Testis (tissue), 2 donors: Measurements from ENCODE around the gene CDK17.

Source experiments
- POLR2A ChIP-seq: fragments of 450-650 bp; IDR thresholded peaks from one replicate; pipeline ENCODE4 v1.6.1; 2017; ENCODE audit warnings: antibody characterized with exemption, mild to moderate bottlenecking, moderate library complexity
- TF ChIP-seq, protein P1 (sequence below), 3 experiments: fragments of 450-650 bp in 2 of 3; fragments of 200-600 bp in 1 of 3; sonication (generic) in 1 of 3; IDR thresholded peaks; one replicate each; pipeline ENCODE4 v1.5.1; 2016 to 2019; ENCODE audit warnings: antibody characterized with exemption in 3 of 3, mild to moderate bottlenecking in 2 of 3, moderate library complexity in 1 of 3

DNA sequence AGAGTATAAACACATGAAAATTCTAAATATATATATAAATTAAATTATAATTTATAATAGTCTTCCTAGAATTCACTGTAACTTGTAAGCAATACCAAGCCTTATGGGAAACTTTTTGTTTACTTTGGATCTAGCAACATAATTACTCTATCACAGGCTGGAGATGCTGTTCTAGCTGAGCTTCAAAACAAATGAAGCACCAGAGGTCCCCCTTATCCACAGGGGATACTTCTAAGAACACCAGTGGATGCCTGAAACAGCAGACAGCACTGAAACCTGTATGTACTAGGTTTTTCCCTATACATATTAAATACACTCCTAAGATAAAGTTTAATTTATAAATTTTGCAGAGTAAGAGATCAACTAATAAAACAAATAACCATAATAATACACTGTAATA is 96.6 kb downstream of the CDK17 start:
- TF ChIP-seq POLR2A, result no peak
- TF ChIP-seq, protein P1, sequence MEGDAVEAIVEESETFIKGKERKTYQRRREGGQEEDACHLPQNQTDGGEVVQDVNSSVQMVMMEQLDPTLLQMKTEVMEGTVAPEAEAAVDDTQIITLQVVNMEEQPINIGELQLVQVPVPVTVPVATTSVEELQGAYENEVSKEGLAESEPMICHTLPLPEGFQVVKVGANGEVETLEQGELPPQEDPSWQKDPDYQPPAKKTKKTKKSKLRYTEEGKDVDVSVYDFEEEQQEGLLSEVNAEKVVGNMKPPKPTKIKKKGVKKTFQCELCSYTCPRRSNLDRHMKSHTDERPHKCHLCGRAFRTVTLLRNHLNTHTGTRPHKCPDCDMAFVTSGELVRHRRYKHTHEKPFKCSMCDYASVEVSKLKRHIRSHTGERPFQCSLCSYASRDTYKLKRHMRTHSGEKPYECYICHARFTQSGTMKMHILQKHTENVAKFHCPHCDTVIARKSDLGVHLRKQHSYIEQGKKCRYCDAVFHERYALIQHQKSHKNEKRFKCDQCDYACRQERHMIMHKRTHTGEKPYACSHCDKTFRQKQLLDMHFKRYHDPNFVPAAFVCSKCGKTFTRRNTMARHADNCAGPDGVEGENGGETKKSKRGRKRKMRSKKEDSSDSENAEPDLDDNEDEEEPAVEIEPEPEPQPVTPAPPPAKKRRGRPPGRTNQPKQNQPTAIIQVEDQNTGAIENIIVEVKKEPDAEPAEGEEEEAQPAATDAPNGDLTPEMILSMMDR (IDR thresholded peaks at IDR 0.05), result no peak
